HG03442 (cell line): Measurements from ENCODE around the gene ADAMTS20.
"Not testable (repeated sequence)": the region's sequence is repeated elsewhere in the genome, so short reads cannot be mapped to it uniquely, and the experiment has no call there.

ENCODE experiments used
- ATAC-seq: cut with Tn5 transposase; IDR thresholded peaks from one replicate; pipeline ENCODE4 v1.9.1; 2021; ENCODE audit warnings: mild to moderate bottlenecking, moderate library complexity; ENCODE audit not compliant: unreplicated experiment

ADAMTS20 gene

DNA sequence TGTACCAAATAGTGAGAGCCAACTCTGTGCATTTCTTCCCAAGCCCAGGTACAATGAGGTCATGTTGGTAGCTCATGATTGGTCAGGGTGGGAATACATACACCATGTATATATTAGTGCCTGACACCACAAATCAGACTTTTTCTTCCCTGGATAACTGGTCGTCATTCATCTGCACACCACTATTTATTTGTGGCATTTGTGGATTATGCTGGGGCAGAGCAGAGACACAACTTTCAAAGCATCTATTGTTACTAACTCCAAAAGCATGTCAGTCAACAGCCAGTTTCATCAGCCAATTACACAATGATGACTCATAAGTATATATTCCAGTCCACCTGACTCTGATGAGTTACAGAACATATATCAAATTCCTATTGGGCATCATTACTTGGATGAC, 181.7 kb downstream of the ADAMTS20 start:
- no peak for ATAC-seq

DNA sequence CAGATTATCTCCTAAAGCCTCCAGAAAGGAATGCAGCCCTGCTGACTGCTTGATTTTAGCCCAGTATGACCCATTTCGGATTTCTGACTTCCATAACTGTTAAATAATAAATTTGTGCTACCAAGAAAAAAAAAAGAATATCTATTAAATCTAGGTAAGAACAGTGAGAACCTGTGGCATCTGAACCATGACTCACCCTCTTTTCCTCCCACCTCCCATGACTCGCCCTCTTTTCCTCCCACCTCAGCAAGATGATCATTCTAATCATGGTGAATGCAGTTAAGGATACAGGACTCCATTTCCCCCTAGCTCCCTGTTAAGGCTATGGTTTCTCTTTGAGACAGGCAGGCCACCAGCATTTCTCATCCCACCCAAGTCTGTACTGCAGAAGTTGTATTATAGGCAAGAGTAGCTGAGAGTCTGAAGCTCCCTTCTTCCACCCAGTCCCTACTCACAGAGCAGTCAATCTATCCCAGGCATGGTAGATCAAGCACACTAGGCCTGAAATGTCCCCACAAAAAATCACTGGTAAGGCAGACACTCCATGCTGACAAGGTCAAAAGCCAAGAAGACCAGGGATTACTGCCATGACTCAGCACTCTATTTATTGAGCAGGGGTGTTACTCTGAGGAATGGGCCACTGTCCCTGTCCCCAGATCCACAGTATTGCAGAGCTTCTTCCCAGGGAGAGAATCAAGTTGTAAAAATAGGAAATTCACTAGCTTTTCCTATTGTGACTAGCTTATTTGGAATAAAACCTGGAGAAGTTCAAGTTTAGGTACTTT, 188.9 kb downstream of the ADAMTS20 start:
- no peak for ATAC-seq

DNA sequence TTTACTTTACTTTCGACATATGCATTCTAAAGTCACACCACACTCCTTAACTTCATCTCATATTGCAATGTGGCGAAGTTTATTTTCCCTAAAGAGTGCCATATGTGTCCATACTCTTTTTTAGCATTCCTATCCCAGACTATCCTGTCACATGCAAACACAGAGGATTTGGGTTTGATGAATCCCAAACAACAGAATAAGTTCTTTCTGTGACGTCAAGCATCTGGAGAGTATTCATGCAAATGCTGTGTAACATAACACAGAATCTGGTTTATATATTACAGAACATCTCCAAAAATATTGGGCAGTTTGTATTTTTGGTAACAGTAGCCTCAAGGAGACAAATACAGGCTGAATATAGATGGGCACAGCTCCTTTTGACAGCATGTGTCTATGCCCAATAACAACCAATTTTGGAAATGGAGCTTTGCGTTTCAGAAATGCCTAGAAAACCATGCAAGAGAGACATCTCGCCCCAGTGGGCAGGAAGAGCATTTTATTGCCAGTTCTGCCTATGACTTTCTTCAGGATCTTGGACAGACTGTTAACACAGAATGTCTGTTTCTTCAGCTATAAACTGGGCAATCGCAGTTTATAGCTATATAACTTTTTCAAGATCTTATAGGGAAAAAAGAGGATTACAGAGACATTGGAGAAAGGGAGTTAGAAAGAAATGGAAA, 190.8 kb downstream of the ADAMTS20 start:
- ATAC-seq = no peak

DNA sequence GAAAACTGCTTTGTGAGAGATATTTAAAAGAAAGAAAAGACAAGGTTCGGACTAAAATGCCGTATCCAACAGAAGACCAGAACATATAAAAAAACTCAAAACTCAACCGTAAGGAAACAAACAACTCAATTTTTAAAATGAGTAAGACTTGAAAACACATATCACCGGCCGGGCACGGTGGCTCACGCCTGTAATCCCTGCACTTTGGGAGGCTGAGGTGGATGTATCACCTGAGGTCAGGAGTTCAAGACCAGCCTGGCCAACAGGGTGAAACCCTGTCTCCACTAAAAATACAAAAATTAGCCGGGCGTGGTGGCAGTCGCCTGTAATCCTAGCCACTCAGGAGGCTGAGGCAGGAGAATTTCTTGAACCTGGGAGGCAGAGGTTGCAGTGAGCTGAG, 192.0 kb downstream of the ADAMTS20 start:
- not testable (repeated sequence) for ATAC-seq

DNA sequence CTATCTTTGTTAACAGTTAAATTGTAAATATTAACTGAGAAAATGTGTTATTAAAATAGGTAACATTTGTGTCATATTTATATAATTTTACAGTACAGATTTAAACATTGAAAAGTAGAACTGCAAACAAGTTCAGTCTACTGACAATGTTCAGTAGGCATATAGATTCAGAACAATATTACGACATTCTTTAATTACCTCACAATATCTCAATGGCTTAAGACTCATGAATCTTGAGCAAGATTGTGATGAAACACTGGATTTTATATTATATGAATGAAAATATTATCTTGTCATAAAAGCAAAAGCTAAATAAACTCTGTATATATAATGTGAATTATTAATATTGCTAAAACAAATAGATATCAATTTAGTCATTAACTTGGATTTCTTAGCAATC, 194.9 kb downstream of the ADAMTS20 start:
- no peak for ATAC-seq

DNA sequence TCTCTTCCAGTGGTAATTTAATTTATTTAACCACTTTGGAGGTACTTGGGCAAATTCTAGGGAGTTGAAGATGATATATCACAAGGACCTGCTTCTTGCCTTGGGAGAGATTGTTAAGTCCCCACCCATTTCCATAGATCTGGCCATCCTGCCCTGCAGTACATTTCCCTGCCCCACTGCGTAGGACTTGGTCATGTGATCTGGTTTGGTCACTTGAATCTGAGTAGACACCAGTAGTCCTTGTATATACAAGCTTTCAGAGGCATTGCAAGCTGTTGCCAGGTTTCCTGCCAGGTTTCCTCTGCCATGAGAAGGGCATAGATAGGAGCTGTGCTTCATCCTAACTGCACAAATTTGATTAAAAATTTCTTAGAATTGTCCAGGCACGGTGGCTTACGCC, 200.0 kb downstream of the ADAMTS20 start:
- no peak for ATAC-seq

DNA sequence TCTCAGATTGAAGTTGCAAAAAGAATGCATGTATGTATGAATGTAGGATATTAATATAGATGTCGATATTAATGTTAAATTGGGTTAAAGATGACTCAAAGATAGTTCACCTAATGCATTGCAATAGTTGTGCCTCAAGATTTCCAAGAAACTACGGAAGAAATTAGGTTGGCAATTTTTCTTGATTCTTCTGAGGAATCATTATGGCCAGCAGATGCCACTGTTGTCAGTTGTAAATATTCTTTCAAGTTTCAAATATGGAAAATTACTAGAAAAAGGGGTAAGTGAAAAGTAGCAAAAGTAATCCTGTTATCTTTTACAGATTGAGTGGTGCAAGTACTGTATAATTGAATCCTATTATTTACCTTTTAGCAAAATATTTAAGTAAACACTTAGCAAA, 202.1 kb downstream of the ADAMTS20 start:
- no peak for ATAC-seq

DNA sequence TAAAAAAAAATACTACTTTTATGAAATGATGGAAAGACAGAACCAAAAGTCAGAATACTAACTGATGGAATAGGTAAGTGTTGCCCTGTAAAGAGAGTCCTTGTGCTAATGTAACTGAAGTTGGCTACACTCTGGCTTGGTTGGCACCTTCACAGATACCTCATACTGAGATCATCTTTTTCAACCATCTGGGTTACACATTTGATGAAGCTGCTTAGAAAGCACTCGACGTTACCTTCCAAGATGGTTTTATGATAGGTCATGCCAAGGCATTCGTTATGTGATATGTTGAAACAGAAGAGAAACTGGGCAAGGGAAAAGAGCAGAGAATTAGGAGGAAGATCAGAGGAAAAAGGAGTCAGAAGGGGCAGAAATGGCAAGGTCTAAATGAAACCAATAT, 203.8 kb downstream of the ADAMTS20 start:
- no peak for ATAC-seq

DNA sequence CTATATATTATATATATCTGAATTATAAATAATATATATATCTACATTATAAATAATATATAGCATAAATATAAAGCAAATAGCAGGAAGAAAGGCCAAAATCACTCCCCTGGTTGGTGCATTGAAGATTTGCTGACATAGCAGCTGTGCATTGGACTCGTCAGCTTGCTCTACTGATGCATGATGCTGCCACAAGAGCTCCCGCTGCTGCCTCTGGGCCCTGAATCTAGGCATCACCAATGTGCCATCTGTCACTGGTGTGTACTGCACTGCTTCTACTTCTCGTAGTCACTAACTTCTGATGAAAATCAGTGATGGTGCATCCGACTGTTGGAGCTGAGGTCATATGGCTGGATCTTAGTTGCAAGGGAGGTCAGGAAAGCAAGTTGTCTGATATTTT, 205.0 kb downstream of the ADAMTS20 start:
- ATAC-seq = no peak

DNA sequence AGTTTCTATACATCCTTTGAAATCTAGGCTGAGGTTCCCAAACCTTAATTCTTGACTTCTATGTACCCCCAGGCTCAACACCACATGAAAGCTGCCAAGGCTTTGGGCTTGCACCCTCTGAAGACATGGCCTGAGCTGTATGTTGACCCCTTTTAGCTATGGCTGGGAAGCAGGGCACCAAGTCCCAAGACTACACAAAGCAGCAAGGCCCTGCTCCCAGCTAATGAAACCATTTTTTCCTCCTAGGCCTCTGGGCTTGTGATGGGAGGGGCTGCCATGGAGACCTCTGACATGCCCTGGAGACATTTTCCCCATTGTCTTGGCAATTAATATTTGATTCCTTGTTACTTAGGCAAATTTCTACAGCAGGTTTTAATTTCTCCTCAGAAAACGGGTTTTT, 207.0 kb downstream of the ADAMTS20 start:
- ATAC-seq = no peak

DNA sequence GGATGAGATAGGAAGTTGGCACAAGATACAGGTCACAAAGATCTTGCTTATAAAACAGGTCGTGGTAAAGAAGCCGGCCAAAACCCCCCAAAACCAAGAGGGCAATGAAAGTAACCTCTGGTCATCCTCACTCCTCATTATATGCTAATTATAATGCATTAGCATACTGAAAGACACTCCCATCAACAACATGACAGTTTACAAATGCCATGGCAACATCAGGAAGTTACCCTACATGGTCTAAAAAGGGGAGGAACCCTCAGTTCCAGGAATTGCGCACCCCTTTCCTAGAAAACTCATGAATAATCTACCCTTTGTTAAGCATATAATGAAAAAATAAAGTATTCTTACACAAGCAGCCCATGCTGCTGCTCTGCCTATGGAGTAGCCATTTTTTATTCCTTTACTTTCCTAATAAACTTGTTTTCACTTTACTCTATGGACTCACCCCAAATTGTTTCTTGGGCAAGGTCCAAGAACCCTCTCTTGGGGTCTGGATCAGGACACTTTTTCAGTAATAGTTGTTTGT, 210.2 kb downstream of the ADAMTS20 start:
- not testable (repeated sequence) for ATAC-seq

DNA sequence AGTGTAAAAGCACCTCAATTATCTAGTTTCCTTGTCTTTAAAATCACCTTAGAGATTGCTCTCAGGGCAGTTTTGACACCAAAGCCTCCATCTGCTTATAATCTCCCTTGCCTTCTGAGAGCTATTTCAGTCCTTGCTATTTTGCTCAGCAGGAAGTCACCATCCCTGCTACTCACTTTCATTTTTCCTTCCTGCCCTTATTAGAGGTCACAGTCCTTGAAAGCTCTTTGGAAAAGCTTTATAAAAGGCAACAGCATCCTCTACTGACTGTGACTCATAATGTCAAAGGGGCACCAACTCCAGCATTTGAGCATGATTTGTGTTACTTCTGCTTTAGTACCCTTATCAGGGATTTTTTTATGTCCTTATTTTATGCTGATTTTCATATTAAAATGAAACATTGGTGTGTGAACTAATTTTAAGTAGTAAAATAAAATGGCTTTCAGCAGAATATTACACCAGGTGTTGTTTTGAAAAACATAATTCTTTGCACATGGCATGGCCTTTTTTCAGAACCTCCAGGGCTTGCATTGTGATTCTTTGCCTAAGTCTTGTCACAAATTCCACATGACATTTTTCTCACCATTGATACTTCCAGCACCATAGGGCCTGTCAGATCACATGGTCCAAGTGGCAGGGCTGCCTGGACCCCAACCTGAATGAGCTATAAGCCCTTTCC, 213.0 kb downstream of the ADAMTS20 start:
- ATAC-seq = peak; percentile 65

DNA sequence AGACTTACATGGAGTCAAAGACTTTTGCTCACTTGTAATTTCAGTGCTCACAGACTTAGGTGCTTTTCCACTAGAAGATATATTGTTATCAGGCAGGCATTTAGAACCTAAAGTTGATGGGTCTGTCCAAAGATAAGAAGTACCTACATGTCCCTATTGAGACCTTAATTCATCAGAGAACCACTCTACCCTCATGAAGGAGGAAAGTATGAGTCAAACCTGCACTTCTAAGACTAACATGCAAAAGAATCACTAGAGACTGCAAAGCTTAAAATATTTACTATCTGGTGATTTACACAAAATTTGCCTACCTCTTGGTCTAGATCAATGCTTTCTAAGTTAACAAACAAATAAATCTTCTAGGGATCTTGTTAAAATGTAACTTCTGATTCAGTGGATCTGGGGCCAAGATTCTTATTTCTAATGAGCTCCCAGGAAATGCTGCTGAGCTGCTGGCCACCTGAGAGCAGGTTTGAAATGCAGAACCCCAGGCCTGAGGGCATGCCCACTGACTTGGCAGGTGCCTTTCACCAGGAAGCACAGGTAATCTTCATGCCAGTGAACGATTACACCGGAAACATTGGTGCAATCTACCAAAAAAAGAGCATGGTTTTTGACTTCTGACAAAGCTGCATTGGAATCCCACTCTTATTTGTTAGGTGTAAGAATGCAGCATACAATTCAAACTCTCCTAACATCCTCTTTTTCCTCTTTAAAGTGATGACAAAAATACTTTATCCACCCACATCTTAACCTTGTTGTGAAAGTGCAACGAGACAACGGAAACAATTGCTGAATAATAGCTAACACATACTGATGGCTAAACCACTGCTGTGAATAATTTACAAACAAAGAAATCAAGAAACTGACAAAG, 214.2 kb downstream of the ADAMTS20 start:
- ATAC-seq = peak; percentile 48

DNA sequence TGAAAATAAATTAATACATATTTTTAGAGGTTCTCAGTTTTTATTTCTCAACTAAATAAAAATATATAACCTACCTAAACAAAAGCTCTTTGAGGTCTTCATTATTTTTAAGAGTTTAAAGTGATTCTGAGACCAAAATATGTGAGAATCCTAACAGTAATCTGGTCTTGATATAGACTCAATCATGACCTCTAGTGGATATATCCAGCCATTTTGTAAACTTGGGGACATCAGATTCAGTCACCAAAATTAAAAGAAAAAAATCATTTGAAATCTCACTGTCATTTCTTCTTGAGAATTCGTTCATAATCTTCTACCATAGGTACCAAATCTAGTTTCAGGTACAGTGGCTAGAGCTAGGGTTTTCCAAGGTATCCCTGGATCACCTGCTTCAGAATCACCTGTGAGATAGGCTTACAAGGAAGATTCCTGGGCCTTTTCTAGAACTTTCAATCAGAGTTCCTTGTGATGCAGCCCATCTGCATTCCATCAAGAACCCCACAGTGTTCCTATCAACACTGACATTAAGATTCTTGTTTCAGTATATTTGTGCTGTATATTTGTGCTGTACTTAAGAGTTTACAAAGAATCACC, 214.9 kb downstream of the ADAMTS20 start:
- ATAC-seq = no peak

DNA sequence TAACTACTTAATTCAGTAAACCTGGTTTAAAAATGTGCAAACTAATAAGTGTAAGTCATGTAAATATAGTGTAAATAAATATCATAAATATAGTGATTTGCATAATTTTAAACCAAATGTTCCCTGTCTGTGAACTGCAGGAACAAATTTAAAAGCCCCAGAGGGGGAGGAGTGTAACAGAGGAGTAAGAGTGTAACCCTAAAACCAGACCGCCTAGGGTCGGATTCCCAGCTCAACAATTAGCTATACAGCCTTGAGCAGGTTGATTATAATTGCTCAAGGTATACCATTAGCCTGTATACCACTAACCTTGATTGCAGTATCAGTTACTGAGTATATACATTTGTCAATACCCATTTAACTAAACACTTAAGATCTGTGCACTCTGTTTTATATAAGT, 218.4 kb downstream of the ADAMTS20 start:
- no peak for ATAC-seq

DNA sequence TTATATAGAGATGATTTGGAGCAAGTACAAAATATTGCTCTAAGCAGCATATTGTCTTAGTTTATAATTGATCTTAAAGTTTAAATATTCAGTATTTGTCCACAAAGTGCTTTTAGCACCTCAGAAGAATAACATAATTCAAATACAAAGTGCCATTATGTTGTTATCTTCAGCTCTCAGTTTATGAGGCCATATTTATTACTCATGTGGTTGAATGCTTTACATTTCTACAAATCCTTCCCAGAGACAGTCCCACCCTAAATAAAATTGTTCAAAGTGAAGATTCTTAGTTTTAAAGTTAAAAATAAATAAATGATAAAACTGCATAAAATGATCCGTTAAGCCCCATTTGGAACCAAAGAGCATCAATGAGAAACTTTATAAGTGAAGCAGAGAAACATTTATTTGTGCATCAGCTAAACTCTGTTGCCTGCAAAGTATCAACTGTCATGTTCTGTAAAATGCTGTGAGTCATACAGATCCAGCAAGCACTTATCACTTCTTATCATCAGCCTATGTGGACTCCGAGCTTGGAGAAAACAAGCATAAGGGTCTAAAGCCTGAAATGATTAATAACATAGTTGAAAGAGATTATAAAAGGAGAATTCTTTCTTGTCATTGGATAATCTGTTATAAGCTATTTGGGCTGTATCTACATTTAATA, 218.9 kb downstream of the ADAMTS20 start:
- no peak for ATAC-seq

DNA sequence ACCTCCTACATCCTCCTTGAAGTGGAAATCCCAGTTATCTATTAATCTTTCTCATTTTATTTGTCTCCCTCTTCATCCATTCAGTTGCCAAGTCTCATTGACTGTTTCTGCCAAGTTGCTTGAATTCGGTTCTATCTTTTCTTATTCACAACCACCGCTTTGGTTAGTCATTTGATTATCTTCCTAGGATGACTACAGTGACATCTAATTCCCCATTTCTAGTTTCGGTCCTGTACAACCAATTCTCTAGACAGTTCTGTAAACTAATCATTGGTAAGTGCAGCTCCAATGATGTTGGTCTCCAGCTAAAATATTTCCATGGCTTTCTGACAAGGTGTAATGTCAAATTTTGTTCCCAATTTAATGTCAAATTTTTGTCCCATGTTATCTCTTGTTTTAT, 220.1 kb downstream of the ADAMTS20 start:
- ATAC-seq = no peak

DNA sequence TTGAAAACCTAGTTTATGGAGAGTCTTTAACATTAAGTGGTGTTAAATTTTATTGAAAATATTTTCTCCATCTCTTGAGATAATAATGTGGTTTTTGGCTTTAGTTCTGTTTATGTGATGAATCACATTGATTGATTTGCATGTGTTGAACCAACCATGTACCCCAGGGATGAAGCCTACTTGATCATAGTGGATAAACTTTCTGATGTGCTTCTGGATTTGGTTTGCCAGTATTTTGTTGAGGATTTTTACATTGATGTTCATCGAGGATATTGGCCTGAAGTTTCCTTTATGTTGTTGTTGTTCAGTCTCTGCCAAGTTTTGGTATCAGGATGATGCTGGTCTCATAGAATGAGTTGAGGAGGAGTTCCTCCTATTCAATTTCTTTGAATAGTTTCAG, 222.6 kb downstream of the ADAMTS20 start:
- no peak for ATAC-seq

DNA sequence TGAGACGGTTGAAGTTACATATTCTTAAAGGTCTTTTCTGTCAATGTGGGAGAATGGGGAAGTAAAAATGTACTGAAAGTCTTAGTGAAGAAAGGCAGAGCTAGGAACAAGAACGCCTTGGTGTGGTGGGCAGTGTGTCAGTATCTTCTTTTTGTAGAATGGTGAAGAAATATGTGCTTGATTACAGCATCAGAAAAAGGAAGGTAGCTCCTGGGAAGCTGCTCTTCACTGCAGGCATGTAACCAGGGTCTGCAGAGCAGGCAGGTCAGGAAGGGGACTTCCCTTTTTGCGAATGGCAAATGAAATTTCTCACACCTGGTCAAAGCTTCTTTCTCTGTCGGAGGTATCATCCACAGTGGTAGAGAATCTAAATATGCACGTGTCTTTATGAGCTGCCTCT, 226.2 kb downstream of the ADAMTS20 start:
- peak; percentile 80 for ATAC-seq

DNA sequence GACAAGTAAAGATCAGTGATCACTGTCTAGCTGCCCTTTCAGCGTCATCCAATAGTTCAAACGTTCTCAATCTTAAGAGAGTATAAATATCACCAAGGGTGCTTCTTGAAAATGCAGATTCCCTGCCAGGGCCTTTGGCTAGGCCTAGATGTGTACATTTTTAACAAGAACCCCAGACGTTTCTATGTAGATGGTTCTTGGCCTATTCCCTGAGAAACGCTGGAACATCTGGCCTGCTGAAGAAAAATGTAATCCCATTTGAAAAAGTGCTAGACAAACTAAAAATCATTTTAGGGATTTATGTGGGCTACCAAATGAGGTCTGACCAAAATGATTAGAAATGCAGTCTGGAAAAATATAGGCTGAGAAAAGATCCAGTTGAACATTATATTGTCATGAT, 231.7 kb downstream of the ADAMTS20 start:
- no peak for ATAC-seq
